Neural cell (in vitro differentiated cells): ENCODE results near the gene PQBP1. TPM values are rescaled to one million over a fixed set of nuclear protein-coding genes. Genes with fewer than 3 reads are reported as not detected.

Source experiments
- H2AFZ ChIP-seq: fragments of 200-600, 300-800 bp; sonication (generic), shearing (Covaris generic); 2 replicates; pipeline ENCODE4 v1.6.0; 2014; ENCODE audit warnings: low read depth, mild to moderate bottlenecking, antibody characterized with exemption, low read length, moderate library complexity
- H3F3A ChIP-seq: fragments of 200-600 bp; shearing (Covaris generic); 2 replicates; pipeline ENCODE4 v1.6.1; 2016; ENCODE audit warnings: mild to moderate bottlenecking, moderate library complexity, mixed read lengths, antibody characterized with exemption, low read length; ENCODE audit not compliant: insufficient read depth, poor library complexity, severe bottlenecking
- H3K27ac ChIP-seq: fragments of 200-600, 300-800 bp; sonication (generic), shearing (Covaris generic); 2 replicates; pipeline ENCODE4 v1.5.1; 2014; ENCODE audit warnings: mild to moderate bottlenecking, low read length, moderate library complexity
- H3K27me3 ChIP-seq: fragments of 300-800, 200-600 bp; sonication (generic), shearing (Covaris generic); 2 replicates; pipeline ENCODE4 v1.6.0; 2014; ENCODE audit warnings: mild to moderate bottlenecking, low read depth, low read length, moderate library complexity; ENCODE audit not compliant: insufficient read depth
- H3K36me3 ChIP-seq: fragments of 300-800, 200-600 bp; sonication (generic), shearing (Covaris generic); 2 replicates; pipeline ENCODE4 v1.5.1; 2014; ENCODE audit warnings: mild to moderate bottlenecking, antibody characterized with exemption, low read length, moderate library complexity; ENCODE audit not compliant: insufficient read depth
- H3K4me2 ChIP-seq: fragments of 300-800, 200-600 bp; sonication (generic), shearing (Covaris generic); 2 replicates; pipeline ENCODE4 v1.6.0; 2014; ENCODE audit warnings: mild to moderate bottlenecking, low read length
- H3K4me3 ChIP-seq: fragments of 300-800, 200-600 bp; sonication (generic), shearing (Covaris generic); 2 replicates; pipeline ENCODE4 v1.5.1; 2014; ENCODE audit warnings: mild to moderate bottlenecking, low read length, moderate library complexity
- H3K79me2 ChIP-seq: fragments of 200-600 bp; shearing (Covaris generic); replicated peaks from 2 replicates; pipeline ENCODE4 v1.6.0; 2014; ENCODE audit warnings: mild to moderate bottlenecking, low read length, moderate library complexity; ENCODE audit not compliant: insufficient read depth
- H3K9ac ChIP-seq: fragments of 300-800, 200-600 bp; sonication (generic), shearing (Covaris generic); 2 replicates; pipeline ENCODE4 v1.6.1; 2016; ENCODE audit warnings: mild to moderate bottlenecking, low read length, mixed read lengths
- H3K9me2 ChIP-seq: fragments of 200-600 bp; shearing (Covaris generic); 2 replicates; pipeline ENCODE4 v1.6.1; 2016; ENCODE audit warnings: mild to moderate bottlenecking, low read length, mixed read lengths; ENCODE audit not compliant: insufficient read depth
- H3K9me3 ChIP-seq: fragments of 200-600, 300-800 bp; sonication (generic), shearing (Covaris generic); 2 replicates; pipeline ENCODE4 v1.6.1; 2016; ENCODE audit warnings: mild to moderate bottlenecking, mixed run types, low read length, moderate library complexity, mixed read lengths
- H4K20me1 ChIP-seq: fragments of 200-600 bp; shearing (Covaris generic); 2 replicates; pipeline ENCODE4 v1.6.1; 2016; ENCODE audit warnings: mild to moderate bottlenecking, mixed run types; ENCODE audit not compliant: insufficient read depth
- EP300 ChIP-seq: fragments of 450-650 bp; conservative IDR thresholded peaks from 2 replicates; pipeline ENCODE4 v1.6.1; 2014; ENCODE audit warnings: antibody characterized with exemption, mild to moderate bottlenecking, moderate library complexity; ENCODE audit not compliant: poor library complexity, severe bottlenecking
- EZH2 ChIP-seq: fragments of 200-600, 300-800 bp; shearing (Covaris generic), sonication (generic); IDR thresholded peaks from 2 replicates; pipeline ENCODE4 v1.6.1; 2014; ENCODE audit warnings: antibody characterized with exemption, low read length, borderline replicate concordance, mild to moderate bottlenecking; ENCODE audit not compliant: insufficient read depth, poor library complexity, severe bottlenecking
- MXI1 ChIP-seq: fragments of 450-650 bp; conservative IDR thresholded peaks from 2 replicates; pipeline ENCODE4 v1.6.1; 2014; ENCODE audit warnings: antibody characterized with exemption, mild to moderate bottlenecking; ENCODE audit not compliant: poor library complexity, severe bottlenecking
- POLR2AphosphoS5 ChIP-seq: IDR thresholded peaks from 2 replicates; pipeline ENCODE4 v1.6.1; 2012
- RAD21 ChIP-seq: fragments of 450-650 bp; conservative IDR thresholded peaks from 2 replicates; pipeline ENCODE4 v1.6.1; 2014; ENCODE audit warnings: antibody characterized with exemption, mild to moderate bottlenecking, moderate library complexity
- REST ChIP-seq: IDR thresholded peaks from 2 replicates; pipeline ENCODE4 v1.6.1; 2012; ENCODE audit warnings: borderline replicate concordance
- SMC3 ChIP-seq: fragments of 450-650 bp; conservative IDR thresholded peaks from 2 replicates; pipeline ENCODE4 v1.6.1; 2014; ENCODE audit warnings: antibody characterized with exemption, mild to moderate bottlenecking, moderate library complexity; ENCODE audit not compliant: poor library complexity
- TAF1 ChIP-seq: IDR thresholded peaks from 2 replicates; pipeline ENCODE4 v1.6.1; 2012; ENCODE audit warnings: low read depth
- polyA plus RNA-seq: library from polyadenylated mRNA; depleted of rRNA; stranded (reverse); fragments of >200 nt; gene quantifications from 2 replicates; pipeline ENCODE4 v1.2.3, GENCODE V29; 2014
- TF ChIP-seq, protein P1 (sequence below): fragments of 450-650 bp; IDR thresholded peaks from 2 replicates; pipeline ENCODE4 v1.5.1; 2014; ENCODE audit warnings: antibody characterized with exemption, mild to moderate bottlenecking, moderate library complexity; ENCODE audit not compliant: poor library complexity, severe bottlenecking

Gene PQBP1
- polyA plus RNA-seq, 1 donor from 2014 or later, result 70.8 TPM

- no peaks in the 10 kb centered on the region for H3K36me3 ChIP-seq
- peaks cover 10% of the 10 kb centered on the region for H3K79me2 ChIP-seq
- H3F3A ChIP-seq, result no peaks in the 10 kb centered on the region
- no peak overlapping the region for H3K4me2 ChIP-seq
- no peak overlapping the region for H2AFZ ChIP-seq
- TF ChIP-seq, protein P1, sequence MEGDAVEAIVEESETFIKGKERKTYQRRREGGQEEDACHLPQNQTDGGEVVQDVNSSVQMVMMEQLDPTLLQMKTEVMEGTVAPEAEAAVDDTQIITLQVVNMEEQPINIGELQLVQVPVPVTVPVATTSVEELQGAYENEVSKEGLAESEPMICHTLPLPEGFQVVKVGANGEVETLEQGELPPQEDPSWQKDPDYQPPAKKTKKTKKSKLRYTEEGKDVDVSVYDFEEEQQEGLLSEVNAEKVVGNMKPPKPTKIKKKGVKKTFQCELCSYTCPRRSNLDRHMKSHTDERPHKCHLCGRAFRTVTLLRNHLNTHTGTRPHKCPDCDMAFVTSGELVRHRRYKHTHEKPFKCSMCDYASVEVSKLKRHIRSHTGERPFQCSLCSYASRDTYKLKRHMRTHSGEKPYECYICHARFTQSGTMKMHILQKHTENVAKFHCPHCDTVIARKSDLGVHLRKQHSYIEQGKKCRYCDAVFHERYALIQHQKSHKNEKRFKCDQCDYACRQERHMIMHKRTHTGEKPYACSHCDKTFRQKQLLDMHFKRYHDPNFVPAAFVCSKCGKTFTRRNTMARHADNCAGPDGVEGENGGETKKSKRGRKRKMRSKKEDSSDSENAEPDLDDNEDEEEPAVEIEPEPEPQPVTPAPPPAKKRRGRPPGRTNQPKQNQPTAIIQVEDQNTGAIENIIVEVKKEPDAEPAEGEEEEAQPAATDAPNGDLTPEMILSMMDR, result peak; percentile 59
- peak; percentile 18 for TF ChIP-seq SMC3
- TF ChIP-seq REST, result no peak
- peak; percentile 38 for TF ChIP-seq MXI1
- H4K20me1 ChIP-seq, result no peaks in the 10 kb centered on the region
- H3K4me3 ChIP-seq, result peak overlapping the region; percentile 63
- no peaks in the 10 kb centered on the region for H3K9me3 ChIP-seq
- no peaks in the 10 kb centered on the region for H3K27me3 ChIP-seq
- no peak overlapping the region for H3K27ac ChIP-seq
- H3K9ac ChIP-seq, result peak overlapping the region; percentile 55
- no peaks in the 10 kb centered on the region for H3K9me2 ChIP-seq
Observed at GRCh38 chrX:48891402-48892288, 6.1 kb upstream of the PQBP1 start.

- TF ChIP-seq, protein P1, result no peak
- no peak for TF ChIP-seq POLR2AphosphoS5
- TF ChIP-seq RAD21, result no peak
- TF ChIP-seq EZH2, result no peak
- no peak for TF ChIP-seq REST
- TF ChIP-seq MXI1, result no peak
- no peak for TF ChIP-seq TAF1
- no peak for TF ChIP-seq EP300
- no peak for TF ChIP-seq SMC3
- Histone ChIP-seq H3K4me2 (no peak overlapping the region), H3K4me3 (no peak overlapping the region), H3K36me3 (no peaks in the 10 kb centered on the region), H3F3A (no peaks in the 10 kb centered on the region), H3K27me3 (no peaks in the 10 kb centered on the region), H3K27ac (no peak overlapping the region), H3K79me2 (peaks cover 10% of the 10 kb centered on the region), H3K9me2 (no peaks in the 10 kb centered on the region), H2AFZ (no peak overlapping the region), H4K20me1 (no peaks in the 10 kb centered on the region), H3K9ac (no peak overlapping the region), H3K9me3 (no peaks in the 10 kb centered on the region)
Observed at GRCh38 chrX:48892896-48893295, 4.8 kb upstream of the PQBP1 start.
